ENCODE data around the gene HIVEP3.

Gene HIVEP3

DNA sequence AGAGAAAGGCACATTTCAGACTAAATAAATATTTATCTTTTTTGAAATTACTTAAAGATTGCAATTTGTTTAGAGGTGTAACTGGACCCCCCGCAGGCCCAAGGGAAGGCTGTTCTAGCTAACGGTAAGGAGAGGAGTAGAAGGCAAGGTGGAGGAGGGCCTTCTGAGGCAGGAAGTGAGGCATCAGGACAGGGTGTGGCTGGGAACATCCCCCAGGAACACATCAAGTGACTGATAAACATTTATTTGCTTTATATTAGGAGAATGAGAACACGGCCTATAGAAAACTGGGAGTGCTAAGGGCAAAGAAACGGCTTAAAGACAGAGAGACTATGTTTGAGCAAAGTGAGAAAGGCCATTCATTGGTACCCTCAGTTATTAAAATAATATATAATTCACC is 23.2 kb downstream of the HIVEP3 start:
- TF ChIP-seq, protein P1, sequence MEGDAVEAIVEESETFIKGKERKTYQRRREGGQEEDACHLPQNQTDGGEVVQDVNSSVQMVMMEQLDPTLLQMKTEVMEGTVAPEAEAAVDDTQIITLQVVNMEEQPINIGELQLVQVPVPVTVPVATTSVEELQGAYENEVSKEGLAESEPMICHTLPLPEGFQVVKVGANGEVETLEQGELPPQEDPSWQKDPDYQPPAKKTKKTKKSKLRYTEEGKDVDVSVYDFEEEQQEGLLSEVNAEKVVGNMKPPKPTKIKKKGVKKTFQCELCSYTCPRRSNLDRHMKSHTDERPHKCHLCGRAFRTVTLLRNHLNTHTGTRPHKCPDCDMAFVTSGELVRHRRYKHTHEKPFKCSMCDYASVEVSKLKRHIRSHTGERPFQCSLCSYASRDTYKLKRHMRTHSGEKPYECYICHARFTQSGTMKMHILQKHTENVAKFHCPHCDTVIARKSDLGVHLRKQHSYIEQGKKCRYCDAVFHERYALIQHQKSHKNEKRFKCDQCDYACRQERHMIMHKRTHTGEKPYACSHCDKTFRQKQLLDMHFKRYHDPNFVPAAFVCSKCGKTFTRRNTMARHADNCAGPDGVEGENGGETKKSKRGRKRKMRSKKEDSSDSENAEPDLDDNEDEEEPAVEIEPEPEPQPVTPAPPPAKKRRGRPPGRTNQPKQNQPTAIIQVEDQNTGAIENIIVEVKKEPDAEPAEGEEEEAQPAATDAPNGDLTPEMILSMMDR (conservative IDR thresholded peaks at IDR 0.05; ENCODE audit: low read depth, low read length), result no peak
- DNase-seq (ENCODE audit: low read depth), result no peak

DNA sequence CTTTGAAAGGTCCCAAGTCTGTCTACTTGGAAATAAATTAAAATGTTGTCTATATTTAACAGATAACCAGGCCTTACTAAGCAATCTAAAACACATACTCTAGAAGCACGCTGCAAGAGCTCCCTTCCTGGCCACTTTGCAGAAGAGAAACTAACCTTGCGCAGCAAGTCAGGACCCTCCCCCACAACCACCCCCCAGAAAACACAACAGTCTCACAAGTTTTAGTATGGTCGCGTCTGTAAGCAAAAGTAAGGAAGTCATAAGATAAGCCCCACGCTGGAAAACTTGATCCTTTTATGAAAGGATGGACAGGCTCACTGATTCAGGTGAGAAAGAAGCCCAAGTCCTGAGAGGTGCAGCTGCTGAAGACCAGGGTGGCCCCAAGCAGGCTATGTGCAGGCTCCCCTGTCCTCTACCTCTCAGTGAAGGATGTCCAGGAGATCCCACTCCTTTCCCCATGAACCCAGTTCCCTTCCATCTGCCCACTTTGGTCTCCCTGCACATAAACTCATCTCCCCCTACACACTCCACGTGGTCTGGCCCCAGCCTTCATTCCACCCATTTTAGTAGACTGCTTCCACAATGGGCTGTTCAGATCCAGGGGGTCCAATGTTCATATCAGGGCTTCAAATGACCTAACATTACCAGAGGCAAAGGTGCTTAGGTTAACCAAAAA is 23.8 kb downstream of the HIVEP3 start:
- TF ChIP-seq, protein P1 (conservative IDR thresholded peaks at IDR 0.05; ENCODE audit: low read depth, low read length), result no peak
- no peak for DNase-seq (ENCODE audit: low read depth)
- H3K4me3 ChIP-seq (ENCODE audit: low read length), result no peak overlapping the region

More for the DNA sequence above, 23.2 kb downstream of the HIVEP3 start:
- H3K4me3 ChIP-seq (ENCODE audit: low read length), result no peak overlapping the region

DNA sequence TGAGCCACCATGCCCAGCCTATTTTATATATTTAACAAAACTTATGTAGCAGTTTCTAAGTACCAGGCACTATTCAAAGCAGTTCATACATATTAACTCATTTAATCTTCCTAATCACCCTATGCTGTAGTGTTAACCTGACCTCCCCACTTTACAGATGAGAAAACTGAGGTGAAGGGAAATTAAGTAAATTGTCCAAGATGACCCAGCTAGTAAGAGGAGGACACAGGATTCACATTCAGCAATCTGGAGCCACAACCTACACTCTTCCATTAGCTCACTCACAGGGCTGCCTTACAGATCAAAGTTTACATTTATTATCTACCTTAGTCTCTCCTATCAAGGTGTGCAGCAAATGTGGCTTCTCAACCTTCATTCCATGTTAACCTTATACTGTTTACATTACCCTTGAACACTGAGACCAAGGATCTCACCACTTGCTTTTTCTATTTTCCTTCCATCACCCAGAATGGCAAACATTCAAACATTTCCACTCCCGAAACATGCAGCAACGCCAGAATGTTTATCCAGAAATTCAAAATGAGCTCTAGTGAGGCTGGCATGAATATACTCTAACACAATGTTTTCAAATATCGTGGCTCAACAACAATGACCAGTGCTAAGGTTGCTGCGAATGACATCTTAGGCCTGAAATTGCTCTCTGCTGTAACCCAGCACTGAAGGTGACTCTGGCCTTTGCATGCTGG is 24.5 kb downstream of the HIVEP3 start:
- no peak for DNase-seq (ENCODE audit: low read depth)
- no peak overlapping the region for H3K4me3 ChIP-seq (ENCODE audit: low read length)
- TF ChIP-seq, protein P1 (conservative IDR thresholded peaks at IDR 0.05; ENCODE audit: low read depth, low read length), result no peak

DNA sequence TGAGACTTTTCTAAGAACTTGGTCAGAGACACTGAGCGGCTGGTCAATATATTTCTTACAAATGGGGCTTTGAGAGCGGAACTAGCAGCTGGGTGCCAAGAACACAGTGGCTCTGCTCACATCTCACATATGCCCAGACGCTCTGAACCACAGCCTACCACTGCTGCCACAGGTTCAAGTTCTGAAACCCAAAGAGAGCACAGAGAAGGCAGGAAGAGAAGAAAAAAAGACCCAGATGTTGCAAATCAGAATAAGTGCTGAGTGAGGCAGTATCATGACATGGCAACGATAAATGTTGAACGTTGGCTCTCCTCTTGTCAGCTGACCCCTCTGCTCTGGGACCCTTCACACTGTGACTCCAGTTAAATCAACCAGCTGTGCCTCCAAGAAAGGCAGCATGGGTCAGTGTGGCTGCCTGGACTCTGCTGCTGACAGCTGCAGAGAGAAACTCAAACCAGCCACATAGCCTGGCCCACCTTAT is 26.4 kb downstream of the HIVEP3 start:
- TF ChIP-seq, protein P1 (conservative IDR thresholded peaks at IDR 0.05; ENCODE audit: low read depth, low read length), result no peak
- no peak overlapping the region for H3K4me3 ChIP-seq (ENCODE audit: low read length)
- no peak for DNase-seq (ENCODE audit: low read depth)

DNA sequence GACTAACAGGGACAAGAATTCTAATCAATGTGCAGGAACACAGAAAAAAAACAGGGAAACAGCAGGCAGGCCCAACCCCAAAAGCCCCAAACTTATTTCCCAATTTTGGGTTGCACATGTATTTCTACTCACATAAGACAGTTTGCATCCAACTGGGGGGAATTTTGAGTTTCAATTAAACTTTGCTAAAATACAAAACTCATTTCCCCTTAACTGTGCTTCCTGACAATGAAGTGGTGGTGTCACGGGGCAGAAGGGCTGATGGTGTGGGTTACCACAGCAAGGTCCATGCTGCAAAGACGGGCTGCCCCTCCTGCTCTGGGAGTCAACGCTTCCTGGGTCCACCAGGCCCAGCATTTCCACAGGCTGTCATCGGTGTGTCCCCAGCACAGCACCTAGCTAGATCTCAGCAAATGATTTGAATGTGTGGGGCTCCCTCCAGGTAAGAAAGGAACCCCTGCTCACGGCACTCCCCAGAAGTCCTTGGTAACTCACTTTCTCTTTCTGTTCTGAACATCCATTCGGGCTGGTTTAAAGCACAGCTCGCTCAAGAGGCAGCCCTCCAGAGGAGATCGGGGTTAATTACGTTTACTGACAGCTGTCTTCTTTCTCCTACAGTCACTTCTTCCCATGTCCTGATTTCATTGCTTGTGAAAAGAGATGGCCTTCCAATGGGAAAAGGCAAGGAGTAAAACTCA is 27.4 kb downstream of the HIVEP3 start:
- TF ChIP-seq, protein P1 (conservative IDR thresholded peaks at IDR 0.05; ENCODE audit: low read depth, low read length), result no peak
- no peak for DNase-seq (ENCODE audit: low read depth)
- H3K4me3 ChIP-seq (ENCODE audit: low read length), result no peak overlapping the region

DNA sequence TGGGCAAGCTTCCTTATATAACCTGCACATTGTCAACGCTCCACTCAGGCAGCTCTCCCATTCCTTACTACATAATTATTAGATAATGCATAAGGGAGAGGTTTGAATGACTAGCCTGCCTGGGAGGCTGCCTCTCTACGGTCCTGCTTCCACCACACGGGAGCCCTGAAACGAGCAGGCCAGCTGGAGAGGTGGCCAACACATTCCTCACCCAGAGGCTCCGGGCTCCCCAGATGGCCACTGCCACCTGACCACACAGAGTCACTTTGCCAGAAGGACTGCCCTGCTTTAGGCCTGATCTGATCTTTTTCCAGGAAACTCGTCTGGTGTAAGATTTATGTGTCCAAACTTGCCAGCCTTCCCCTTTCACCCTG is 27.9 kb downstream of the HIVEP3 start:
- TF ChIP-seq, protein P1 (conservative IDR thresholded peaks at IDR 0.05; ENCODE audit: low read depth, low read length), result no peak
- H3K4me3 ChIP-seq (ENCODE audit: low read length), result no peak overlapping the region
- DNase-seq (ENCODE audit: low read depth), result no peak

Data from retinal pigment epithelial cell (primary cell).